PC-3 (cell line): ENCODE data around the gene MEPCE.

Experiments
- EZH2 ChIP-seq: fragments of 300-600 bp; sonication (generic); IDR thresholded peaks from one replicate; pipeline ENCODE4 v1.6.1; 2017; ENCODE audit warnings: antibody characterized with exemption, mild to moderate bottlenecking, low read length; ENCODE audit not compliant: unreplicated experiment
- EZH2phosphoT487 ChIP-seq: fragments of 300-600 bp; sonication (generic); IDR thresholded peaks from 2 replicates; pipeline ENCODE4 v1.6.1; 2018; ENCODE audit warnings: mild to moderate bottlenecking, antibody characterized with exemption, low read length, borderline replicate concordance
- TF ChIP-seq, protein P1 (sequence below): fragments of 300-600 bp; sonication (generic); conservative IDR thresholded peaks from 2 replicates; pipeline ENCODE4 v1.5.1; 2017; ENCODE audit warnings: antibody characterized with exemption, low read depth, mild to moderate bottlenecking, low read length

DNA sequence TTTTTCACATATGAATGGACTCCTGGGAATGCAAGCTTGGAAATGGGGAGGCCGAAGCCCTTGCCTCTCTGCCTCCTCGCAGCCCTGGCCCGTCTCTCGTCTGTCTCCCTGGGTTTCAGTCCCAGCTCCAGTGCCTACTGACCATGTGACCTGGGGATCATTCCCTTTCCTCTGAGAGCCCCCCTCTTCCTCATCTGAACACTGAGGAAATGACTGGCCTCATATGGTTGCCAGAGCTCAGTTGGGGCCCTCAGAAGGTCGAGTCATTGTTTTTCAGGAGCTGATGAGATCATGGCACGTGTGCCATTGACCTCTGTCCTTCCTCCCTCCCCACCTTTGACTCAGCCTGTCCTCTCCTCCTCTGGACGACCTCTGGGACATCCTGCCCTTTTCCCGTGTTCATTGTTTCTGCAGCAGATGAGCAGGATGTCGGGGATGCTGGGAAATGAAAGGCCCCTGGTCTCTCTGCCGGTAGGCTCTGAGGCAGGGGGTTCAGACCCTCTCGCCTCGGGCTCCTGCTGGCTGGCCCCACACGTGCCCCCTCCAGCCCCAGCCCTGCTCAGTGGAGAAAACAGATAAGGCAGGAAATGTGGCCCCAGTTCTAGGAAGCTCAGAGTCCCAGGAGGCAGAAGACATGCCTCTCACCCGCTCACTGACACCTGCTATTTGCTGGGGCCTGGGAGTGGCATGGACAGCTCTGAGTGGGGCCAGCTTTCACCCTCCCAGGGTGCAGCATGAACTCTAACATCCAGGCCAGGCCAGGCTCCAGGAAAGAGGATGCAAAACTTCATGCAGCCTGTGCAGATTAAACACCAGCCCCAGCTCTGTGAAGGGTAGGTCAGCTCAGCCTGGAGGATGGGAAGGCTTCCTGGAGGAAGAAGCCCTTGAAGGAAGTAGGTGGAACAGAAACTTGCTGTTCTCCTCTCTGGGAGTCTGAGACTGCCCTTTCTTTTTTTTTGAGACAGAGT is 15.0 kb downstream of the MEPCE start:
- no peak for TF ChIP-seq EZH2
- TF ChIP-seq, protein P1, sequence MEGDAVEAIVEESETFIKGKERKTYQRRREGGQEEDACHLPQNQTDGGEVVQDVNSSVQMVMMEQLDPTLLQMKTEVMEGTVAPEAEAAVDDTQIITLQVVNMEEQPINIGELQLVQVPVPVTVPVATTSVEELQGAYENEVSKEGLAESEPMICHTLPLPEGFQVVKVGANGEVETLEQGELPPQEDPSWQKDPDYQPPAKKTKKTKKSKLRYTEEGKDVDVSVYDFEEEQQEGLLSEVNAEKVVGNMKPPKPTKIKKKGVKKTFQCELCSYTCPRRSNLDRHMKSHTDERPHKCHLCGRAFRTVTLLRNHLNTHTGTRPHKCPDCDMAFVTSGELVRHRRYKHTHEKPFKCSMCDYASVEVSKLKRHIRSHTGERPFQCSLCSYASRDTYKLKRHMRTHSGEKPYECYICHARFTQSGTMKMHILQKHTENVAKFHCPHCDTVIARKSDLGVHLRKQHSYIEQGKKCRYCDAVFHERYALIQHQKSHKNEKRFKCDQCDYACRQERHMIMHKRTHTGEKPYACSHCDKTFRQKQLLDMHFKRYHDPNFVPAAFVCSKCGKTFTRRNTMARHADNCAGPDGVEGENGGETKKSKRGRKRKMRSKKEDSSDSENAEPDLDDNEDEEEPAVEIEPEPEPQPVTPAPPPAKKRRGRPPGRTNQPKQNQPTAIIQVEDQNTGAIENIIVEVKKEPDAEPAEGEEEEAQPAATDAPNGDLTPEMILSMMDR: no peak
- no peak for TF ChIP-seq EZH2phosphoT487
